Measurements from ENCODE around the gene RBKS.

The RBKS gene

GRCh38 chr2:27798948-27799645 lies 91.1 kb downstream of the RBKS start:
- H3K9ac ChIP-seq (ENCODE audit: low read depth, low read length), result no peak overlapping the region
- H3K4me1 ChIP-seq (ENCODE audit: insufficient read depth, low read length), result peaks cover 12% of the 10 kb centered on the region
- no peaks in the 10 kb centered on the region for H3K9me3 ChIP-seq (ENCODE audit: control insufficient read depth, insufficient read depth, low read length)
- no peaks in the 10 kb centered on the region for H3K36me3 ChIP-seq (ENCODE audit: insufficient read depth, low read length)

- no peak overlapping the region for H3K9ac ChIP-seq (ENCODE audit: low read depth, low read length)
- no peaks in the 10 kb centered on the region for H3K36me3 ChIP-seq (ENCODE audit: insufficient read depth, low read length)
- H3K4me1 ChIP-seq (ENCODE audit: insufficient read depth, low read length), result peaks cover 12% of the 10 kb centered on the region
Measured at GRCh38 chr2:27798486-27798885, 91.7 kb downstream of the RBKS start.

GRCh38 chr2:27797841-27798240 lies 92.3 kb downstream of the RBKS start:
- Histone ChIP-seq H3K4me1 (ENCODE audit: insufficient read depth, low read length) (peaks cover 12% of the 10 kb centered on the region), H3K9me3 (ENCODE audit: control insufficient read depth, insufficient read depth, low read length) (no peaks in the 10 kb centered on the region)

More at GRCh38 chr2:27798486-27798885, 91.7 kb downstream of the RBKS start:
- no peaks in the 10 kb centered on the region for H3K9me3 ChIP-seq (ENCODE audit: control insufficient read depth, insufficient read depth, low read length)

GRCh38 chr2:27796791-27797765 lies 93.1 kb downstream of the RBKS start:
- Histone ChIP-seq H3K36me3 (ENCODE audit: insufficient read depth, low read length) (no peaks in the 10 kb centered on the region), H3K9ac (ENCODE audit: low read depth, low read length) (no peak overlapping the region), H3K9me3 (ENCODE audit: control insufficient read depth, insufficient read depth, low read length) (no peaks in the 10 kb centered on the region), H3K4me1 (ENCODE audit: insufficient read depth, low read length) (peaks cover 12% of the 10 kb centered on the region)

More at GRCh38 chr2:27797841-27798240, 92.3 kb downstream of the RBKS start:
- H3K36me3 ChIP-seq (ENCODE audit: insufficient read depth, low read length), result no peaks in the 10 kb centered on the region
- no peak overlapping the region for H3K9ac ChIP-seq (ENCODE audit: low read depth, low read length)

GRCh38 chr2:27795868-27796277 lies 94.3 kb downstream of the RBKS start:
- Histone ChIP-seq H3K4me1 (ENCODE audit: insufficient read depth, low read length) (peaks cover 12% of the 10 kb centered on the region), H3K9me3 (ENCODE audit: control insufficient read depth, insufficient read depth, low read length) (no peaks in the 10 kb centered on the region; the same call in 1 of the 2 replicates), H3K9ac (ENCODE audit: low read depth, low read length) (no peak overlapping the region), H3K36me3 (ENCODE audit: insufficient read depth, low read length) (no peaks in the 10 kb centered on the region)

- no peak overlapping the region for H3K9ac ChIP-seq (ENCODE audit: low read depth, low read length)
- no peaks in the 10 kb centered on the region; the same call in 1 of the 2 replicates for H3K9me3 ChIP-seq (ENCODE audit: control insufficient read depth, insufficient read depth, low read length)
- H3K4me1 ChIP-seq (ENCODE audit: insufficient read depth, low read length), result peaks cover 12% of the 10 kb centered on the region
- no peaks in the 10 kb centered on the region for H3K36me3 ChIP-seq (ENCODE audit: insufficient read depth, low read length)
Measured at GRCh38 chr2:27795093-27795834, 94.9 kb downstream of the RBKS start.

GRCh38 chr2:27792759-27793158 lies 97.4 kb downstream of the RBKS start:
- no peaks in the 10 kb centered on the region for H3K36me3 ChIP-seq (ENCODE audit: insufficient read depth, low read length)
- no peaks in the 10 kb centered on the region; the same call in 1 of the 2 replicates for H3K9me3 ChIP-seq (ENCODE audit: control insufficient read depth, insufficient read depth, low read length)
- no peaks in the 10 kb centered on the region for H3K4me1 ChIP-seq (ENCODE audit: insufficient read depth, low read length)
- no peak overlapping the region for H3K9ac ChIP-seq (ENCODE audit: low read depth, low read length)

- Histone ChIP-seq H3K9ac (ENCODE audit: low read depth, low read length) (no peak overlapping the region), H3K36me3 (ENCODE audit: insufficient read depth, low read length) (no peaks in the 10 kb centered on the region), H3K4me1 (ENCODE audit: insufficient read depth, low read length) (no peaks in the 10 kb centered on the region), H3K9me3 (ENCODE audit: control insufficient read depth, insufficient read depth, low read length) (no peaks in the 10 kb centered on the region; the same call in 1 of the 2 replicates)
Measured at GRCh38 chr2:27790796-27791195, 99.4 kb downstream of the RBKS start.

GRCh38 chr2:27782701-27783100 lies 107.5 kb downstream of the RBKS start:
- H3K9ac ChIP-seq (ENCODE audit: low read depth, low read length), result no peak overlapping the region
- no peaks in the 10 kb centered on the region for H3K4me1 ChIP-seq (ENCODE audit: insufficient read depth, low read length)

GRCh38 chr2:27781496-27781895 lies 108.7 kb downstream of the RBKS start:
- Histone ChIP-seq H3K9ac (ENCODE audit: low read depth, low read length) (no peak overlapping the region), H3K9me3 (ENCODE audit: control insufficient read depth, insufficient read depth, low read length) (no peaks in the 10 kb centered on the region), H3K36me3 (ENCODE audit: insufficient read depth, low read length) (no peaks in the 10 kb centered on the region), H3K4me1 (ENCODE audit: insufficient read depth, low read length) (no peaks in the 10 kb centered on the region)

More at GRCh38 chr2:27782701-27783100, 107.5 kb downstream of the RBKS start:
- Histone ChIP-seq H3K9me3 (ENCODE audit: control insufficient read depth, insufficient read depth, low read length) (no peaks in the 10 kb centered on the region), H3K36me3 (ENCODE audit: insufficient read depth, low read length) (no peaks in the 10 kb centered on the region)

GRCh38 chr2:27779417-27780055 lies 110.7 kb downstream of the RBKS start:
- H3K9me3 ChIP-seq (ENCODE audit: control insufficient read depth, insufficient read depth, low read length), result no peaks in the 10 kb centered on the region
- H3K36me3 ChIP-seq (ENCODE audit: insufficient read depth, low read length), result peaks cover 4% of the 10 kb centered on the region; the same call in 1 of the 2 replicates
- no peaks in the 10 kb centered on the region for H3K4me1 ChIP-seq (ENCODE audit: insufficient read depth, low read length)
- H3K9ac ChIP-seq (ENCODE audit: low read depth, low read length), result no peak overlapping the region

GRCh38 chr2:27776696-27777095 lies 113.5 kb downstream of the RBKS start:
- Histone ChIP-seq H3K9me3 (ENCODE audit: control insufficient read depth, insufficient read depth, low read length) (no peaks in the 10 kb centered on the region), H3K9ac (ENCODE audit: low read depth, low read length) (no peak overlapping the region), H3K36me3 (ENCODE audit: insufficient read depth, low read length) (peaks cover 4% of the 10 kb centered on the region; the same call in 1 of the 2 replicates), H3K4me1 (ENCODE audit: insufficient read depth, low read length) (peaks cover 5% of the 10 kb centered on the region; the same call in 1 of the 2 replicates)

GRCh38 chr2:27776097-27776496 lies 114.1 kb downstream of the RBKS start:
- Histone ChIP-seq H3K4me1 (ENCODE audit: insufficient read depth, low read length) (peaks cover 5% of the 10 kb centered on the region; the same call in 1 of the 2 replicates), H3K36me3 (ENCODE audit: insufficient read depth, low read length) (peaks cover 4% of the 10 kb centered on the region; the same call in 1 of the 2 replicates), H3K9me3 (ENCODE audit: control insufficient read depth, insufficient read depth, low read length) (no peaks in the 10 kb centered on the region), H3K9ac (ENCODE audit: low read depth, low read length) (no peak overlapping the region)

Data from ES-I3 (cell line).